PFSK-1 (cell line): ENCODE measurements around the gene SLC39A3.

Source experiments
- POLR2AphosphoS5 ChIP-seq: IDR thresholded peaks from 2 replicates; pipeline ENCODE4 v1.6.1; 2012; ENCODE audit warnings: low read depth, mild to moderate bottlenecking, control low read depth, low read length, moderate library complexity
- SIN3A ChIP-seq: IDR thresholded peaks from 2 replicates; pipeline ENCODE4 v1.6.1; 2012; ENCODE audit warnings: mild to moderate bottlenecking, low read length, moderate library complexity, borderline replicate concordance; ENCODE audit not compliant: insufficient read depth
- TAF1 ChIP-seq: IDR thresholded peaks from 2 replicates; pipeline ENCODE4 v1.6.1; 2012; ENCODE audit warnings: low read length, control low read depth, borderline replicate concordance; ENCODE audit not compliant: insufficient read depth

DNA sequence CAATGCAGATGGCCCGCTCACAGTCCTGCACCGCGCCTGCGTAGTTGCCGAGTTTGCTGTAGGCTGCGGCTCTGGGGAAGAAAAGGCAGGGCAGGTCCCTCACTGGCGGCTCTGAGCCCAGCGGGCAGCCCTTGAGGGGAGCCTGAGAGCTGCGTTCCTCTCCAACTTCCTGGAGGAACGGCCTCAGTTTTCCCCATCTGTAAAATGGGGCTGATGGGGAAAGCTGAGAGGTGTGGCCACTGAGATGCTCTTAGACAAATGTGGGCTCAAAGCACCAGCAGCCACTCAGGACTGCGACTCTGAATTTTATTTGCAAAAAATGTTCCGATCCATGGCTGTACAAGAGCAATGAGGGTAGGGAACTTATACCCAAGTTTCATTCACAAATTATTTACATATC, 23.9 kb upstream of the SLC39A3 start:
- no peak for TF ChIP-seq TAF1
- TF ChIP-seq SIN3A = no peak
- no peak for TF ChIP-seq POLR2AphosphoS5
